ENCODE results near the gene NDUFAB1. TPM values are rescaled to one million over a fixed set of nuclear protein-coding genes. Genes with fewer than 3 reads are reported as not detected.

Gene NDUFAB1
- total RNA-seq, 1 donor from 2014 or later = 146 TPM

- H3K27me3 Mint-ChIP-seq (ENCODE audit: insufficient read depth) = no peaks in the 10 kb centered on the region
- no peaks in the 10 kb centered on the region for H3K4me1 Mint-ChIP-seq (ENCODE audit: low read depth)
- intact Hi-C loops (cut with micrococcal nuclease) = no loop called here
- no peaks in the 10 kb centered on the region for H3K9me3 Mint-ChIP-seq
- H3K36me3 Mint-ChIP-seq (ENCODE audit: low read depth) = peaks cover 16% of the 10 kb centered on the region
- H3K4me3 Mint-ChIP-seq = no peak overlapping the region
- no peak for DNase-seq (ENCODE audit: low spot score)
- H3K27ac Mint-ChIP-seq = no peak overlapping the region
Measured at GRCh38 chr16:23534868-23535860, 61.0 kb downstream of the NDUFAB1 start.

- no peak overlapping the region for H3K27ac Mint-ChIP-seq
- H3K4me1 Mint-ChIP-seq (ENCODE audit: low read depth) = no peaks in the 10 kb centered on the region
- intact Hi-C loops (cut with micrococcal nuclease) = no loop called here
- H3K36me3 Mint-ChIP-seq (ENCODE audit: low read depth) = peaks cover 18% of the 10 kb centered on the region
- H3K9me3 Mint-ChIP-seq = no peaks in the 10 kb centered on the region
- no peaks in the 10 kb centered on the region for H3K27me3 Mint-ChIP-seq (ENCODE audit: insufficient read depth)
- H3K4me3 Mint-ChIP-seq = no peak overlapping the region
- DNase-seq (ENCODE audit: low spot score) = no peak
Measured at GRCh38 chr16:23532448-23532847, 63.7 kb downstream of the NDUFAB1 start.

Other genes starting within 250 kb of the NDUFAB1 start
- gene COG7, start 143.1 kb downstream of the NDUFAB1 start, total RNA-seq = 23.5 and 24.1 TPM in 2 replicates
- gene GGA2, start 85.8 kb downstream of the NDUFAB1 start, total RNA-seq = 106 and 112 TPM in 2 replicates
- gene EARS2, start 39.0 kb downstream of the NDUFAB1 start, total RNA-seq = 27.8 and 29.9 TPM in 2 replicates
- 54.9 and 55.0 TPM in 2 replicates for gene UBFD1, start 38.6 kb downstream of the NDUFAB1 start, total RNA-seq
- 34.4 and 36.2 TPM in 2 replicates for gene PALB2, start 45.0 kb upstream of the NDUFAB1 start, total RNA-seq
- 102 and 105 TPM in 2 replicates for gene DCTN5, start 45.1 kb upstream of the NDUFAB1 start, total RNA-seq
- gene PLK1, start 82.6 kb upstream of the NDUFAB1 start, total RNA-seq = 45.2 and 54.7 TPM in 2 replicates
- gene ERN2, start 116.9 kb upstream of the NDUFAB1 start, total RNA-seq = not detected in 2 replicates
- not detected in 2 replicates for gene CHP2, start 158.7 kb upstream of the NDUFAB1 start, total RNA-seq
- gene PRKCB, start 239.7 kb upstream of the NDUFAB1 start, total RNA-seq = 100 and 109 TPM in 2 replicates